HCT116 (cell line): Measurements from ENCODE around the gene ATF7. TPM values are rescaled to one million over a fixed set of nuclear protein-coding genes. Genes with fewer than 3 reads are reported as not detected.

Experiments used
- ATAC-seq: fragments of 200-7000 bp; cut with Tn5 transposase; 2 replicates; pipeline ENCODE4 v1.9.1; 2020; ENCODE audit warnings: mild to moderate bottlenecking, moderate library complexity
- BruUV-seq: library from RNA; stranded (reverse); fragments of 400-500 nt; replicated peaks from 2 replicates; lab custom pipeline; 2021; lab: Mats Ljungman, UMichigan
- CTCF ChIA-PET: fragments of 300-600 bp; sonication (Branson Sonifier 250); formaldehyde crosslinking; loops from one replicate; lab custom pipeline; 2021; ENCODE audit warnings: antibody characterized with exemption; lab: Charles Lee
- POLR2A ChIA-PET: fragments of 300-600, 350-600 bp; sonication (Branson Sonifier 250); formaldehyde crosslinking; loops from one replicate; lab custom pipeline; 2021; ENCODE audit warnings: antibody characterized with exemption; lab: Charles Lee
- RAD21 ChIA-PET, 2 experiments: fragments of 300-600 bp; sonication (Branson Sonifier 250); formaldehyde crosslinking; loops; one replicate each; lab custom pipeline; 2023; ENCODE audit warnings: low total read pairs in 2 of 2; ENCODE audit not compliant: uncharacterized antibody in 2 of 2, unreplicated experiment in 2 of 2, low non-redundant PET in 1 of 2; lab: Charles Lee
- DNase-seq: peaks from one replicate; pipeline ENCODE4 v3.0.0-alpha.2; 2010; ENCODE audit warnings: low read depth, low spot score
- H2AFZ ChIP-seq: fragments of 200-600 bp; shearing (Covaris generic), sonication (generic); 2 replicates; pipeline ENCODE4 v1.6.1; 2017; ENCODE audit warnings: low read depth, mixed run types, mixed read lengths, antibody characterized with exemption, low read length; ENCODE audit not compliant: poor library complexity, severe bottlenecking
- H3K27ac ChIP-seq: 2 replicates; pipeline ENCODE4 v1.5.1; 2012; ENCODE audit warnings: low read depth, low read length
- H3K27me3 ChIP-seq: fragments of 200-600 bp; sonication (generic); 2 replicates; pipeline ENCODE4 v1.6.1; 2016; ENCODE audit warnings: mixed run types, low read length, mixed read lengths; ENCODE audit not compliant: insufficient read depth
- H3K36me3 ChIP-seq, 2 experiments: fragments of 200-500 bp in 1 of 2; fragments of 200-600 bp in 1 of 2; sonication (Bioruptor generic) in 1 of 2; sonication (generic) in 1 of 2; 2 replicates each; pipeline versions ENCODE4 v1.5.1 to v1.6.1; 2014 to 2016; ENCODE audit warnings: low read length in 2 of 2, inconsistent platforms in 1 of 2, mixed read lengths in 1 of 2, mixed run types in 1 of 2; ENCODE audit not compliant: insufficient read depth in 2 of 2, control insufficient read depth in 1 of 2
- H3K4me1 ChIP-seq, 2 experiments: fragments of 200-600 bp in 1 of 2; sonication (generic) in 1 of 2; 2 replicates each; pipeline versions ENCODE4 v1.5.1 to v1.6.1; 2012 to 2017; ENCODE audit warnings: low read length in 2 of 2, inconsistent platforms in 1 of 2, mild to moderate bottlenecking in 1 of 2, mixed read lengths in 1 of 2, mixed run types in 1 of 2, moderate library complexity in 1 of 2; ENCODE audit not compliant: insufficient read depth in 2 of 2, control insufficient read depth in 1 of 2
- H3K4me2 ChIP-seq: fragments of 200-600 bp; sonication (generic); 2 replicates; pipeline ENCODE4 v1.6.1; 2017; ENCODE audit warnings: mixed run types, low read length, mixed read lengths
- H3K4me3 ChIP-seq, 2 experiments: fragments of 200-600 bp in 1 of 2; sonication (generic) in 1 of 2; replicated peaks in 1 of 2; 2 replicates each; pipeline ENCODE4 v1.5.1; 2011 to 2016; ENCODE audit warnings: low read length in 2 of 2, control low read depth in 1 of 2, low read depth in 1 of 2, mild to moderate bottlenecking in 1 of 2, mixed read lengths in 1 of 2, mixed run types in 1 of 2
- H3K79me2 ChIP-seq: fragments of 200-600 bp; sonication (generic); 2 replicates; pipeline ENCODE4 v1.6.1; 2017; ENCODE audit warnings: mild to moderate bottlenecking, mixed run types, low read length, moderate library complexity, mixed read lengths; ENCODE audit not compliant: insufficient read depth
- H3K9ac ChIP-seq: fragments of 200-600 bp; sonication (generic); 2 replicates; pipeline ENCODE4 v1.6.1; 2016; ENCODE audit warnings: low read length, mixed read lengths
- H3K9me2 ChIP-seq: fragments of 200-600 bp; sonication (generic), shearing (Covaris generic); 2 replicates; pipeline ENCODE4 v1.6.1; 2017; ENCODE audit warnings: mixed run types, mild to moderate bottlenecking, moderate library complexity; ENCODE audit not compliant: insufficient read depth
- H3K9me3 ChIP-seq, 2 experiments: fragments of 200-500 bp in 1 of 2; fragments of 200-600 bp in 1 of 2; sonication (Bioruptor generic) in 1 of 2; sonication (generic) in 1 of 2; 2 replicates each; pipeline ENCODE4 v1.6.1; 2014 to 2017; ENCODE audit warnings: low read length in 2 of 2, mixed read lengths in 2 of 2, inconsistent platforms in 1 of 2, low read depth in 1 of 2, mild to moderate bottlenecking in 1 of 2, mixed run types in 1 of 2, moderate library complexity in 1 of 2; ENCODE audit not compliant: control insufficient read depth in 1 of 2, insufficient read depth in 1 of 2
- H4K20me1 ChIP-seq: fragments of 200-600 bp; sonication (generic), shearing (Covaris generic); 2 replicates; pipeline ENCODE4 v1.6.1; 2017; ENCODE audit warnings: mixed run types, mild to moderate bottlenecking, moderate library complexity; ENCODE audit not compliant: insufficient read depth
- CBX3 ChIP-seq: IDR thresholded peaks from 2 replicates; pipeline ENCODE4 v1.6.1; 2012; ENCODE audit warnings: low read depth
- EGR1 ChIP-seq: IDR thresholded peaks from 2 replicates; pipeline ENCODE4 v1.6.1; 2012; ENCODE audit warnings: low read depth
- EZH2phosphoT487 ChIP-seq: fragments of 200-600 bp; IDR thresholded peaks from 2 replicates; pipeline ENCODE4 v1.6.1; 2018; ENCODE audit warnings: antibody characterized with exemption, borderline replicate concordance
- FOSL1 ChIP-seq: IDR thresholded peaks from 2 replicates; pipeline ENCODE4 v1.6.1; 2012; ENCODE audit warnings: low read depth
- SIN3A ChIP-seq: IDR thresholded peaks from 2 replicates; pipeline ENCODE4 v1.6.1; 2012; ENCODE audit warnings: low read depth
- SP1 ChIP-seq: IDR thresholded peaks from 2 replicates; pipeline ENCODE4 v1.6.1; 2012; ENCODE audit warnings: low read depth
- SRF ChIP-seq: IDR thresholded peaks from 2 replicates; pipeline ENCODE4 v1.6.1; 2012; ENCODE audit warnings: low read depth
- TCF7L2 ChIP-seq: IDR thresholded peaks from 2 replicates; pipeline ENCODE4 v1.7.0; 2011; ENCODE audit warnings: borderline replicate concordance, inconsistent platforms; ENCODE audit not compliant: insufficient read depth, insufficient read length; ENCODE audit errors: extremely low read depth
- ZFX ChIP-seq: fragments of 450-650 bp; IDR thresholded peaks from 2 replicates; pipeline ENCODE4 v1.6.1; 2017
- intact Hi-C: fragments of 100-400 bp; cut with micrococcal nuclease; formaldehyde crosslinking; loops from 2 replicates; pipeline ENCODE4 v1.10.0; 2022
- total RNA-seq: library from RNA; stranded (reverse); gene quantifications from one replicate; pipeline ENCODE4 v1.2.1, GENCODE V29; 2021; ENCODE audit not compliant: unreplicated experiment
- TF ChIP-seq, protein P1 (sequence below), 3 experiments: fragments of 200-600 bp in 1 of 3; sonication (generic) in 1 of 3; IDR thresholded peaks in 2 of 3; conservative IDR thresholded peaks in 1 of 3; 2 replicates each; pipeline ENCODE4 v1.5.1; 2012 to 2017; ENCODE audit warnings: low read depth in 2 of 3, low read length in 2 of 3, antibody characterized with exemption in 1 of 3, borderline replicate concordance in 1 of 3, control low read depth in 1 of 3, mild to moderate bottlenecking in 1 of 3, mixed read lengths in 1 of 3, mixed run types in 1 of 3, moderate library complexity in 1 of 3; ENCODE audit not compliant: insufficient read depth in 1 of 3

The ATF7 gene
- total RNA-seq, 1 experiment from 2014 or later, result 24.0 TPM

DNA sequence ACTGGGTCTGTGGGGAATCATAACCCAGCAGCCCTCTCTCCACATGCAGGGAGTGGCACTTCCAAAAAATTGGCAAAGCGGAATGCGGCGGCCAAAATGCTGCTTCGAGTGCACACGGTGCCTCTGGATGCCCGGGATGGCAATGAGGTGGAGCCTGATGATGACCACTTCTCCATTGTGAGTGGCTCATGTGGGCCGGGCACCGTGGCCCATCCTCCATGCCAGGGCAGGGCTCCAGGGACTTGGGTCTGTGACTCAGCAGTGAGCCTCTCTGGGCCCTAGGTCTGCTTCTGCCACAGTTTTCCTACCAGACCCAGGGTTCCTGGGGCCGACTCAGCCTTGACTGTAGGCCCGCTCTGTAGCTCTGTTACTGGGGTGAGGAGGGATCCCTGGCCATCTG, 121.1 kb downstream of the ATF7 start:
- no peak for TF ChIP-seq FOSL1
- TF ChIP-seq EZH2phosphoT487, result no peak
- TF ChIP-seq SIN3A, result no peak
- no peak for TF ChIP-seq EGR1
- TF ChIP-seq SP1, result no peak
- TF ChIP-seq ZFX, result no peak
- intact Hi-C loops, result no loop called here
- no peaks in the 10 kb centered on the region for H3K27me3 ChIP-seq
- DNase-seq (no peak), ATAC-seq (no peak)
- H3K36me3 ChIP-seq, result peaks cover under 1 to 9% of the 10 kb centered on the region in 2 experiments; a peak in 3 of 4 replicates
- no peak overlapping the region for H3K4me2 ChIP-seq
- no TSS peak for BruUV-seq
- no peaks in the 10 kb centered on the region for H3K9me2 ChIP-seq
- H3K9ac ChIP-seq, result no peak overlapping the region
- no peak overlapping the region for H3K4me3 ChIP-seq
- CTCF ChIA-PET, result no interaction called here
- no peaks in the 10 kb centered on the region for H4K20me1 ChIP-seq
- H3K79me2 ChIP-seq, result peaks cover 16% of the 10 kb centered on the region
- POLR2A ChIA-PET, result no interaction called here
- H3K9me3 ChIP-seq, result no peaks in the 10 kb centered on the region
- peaks cover 5 to 22% of the 10 kb centered on the region in 2 experiments for H3K4me1 ChIP-seq
- RAD21 ChIA-PET, result no interaction called here
- no peak overlapping the region for H3K27ac ChIP-seq
- H2AFZ ChIP-seq, result no peak overlapping the region

DNA sequence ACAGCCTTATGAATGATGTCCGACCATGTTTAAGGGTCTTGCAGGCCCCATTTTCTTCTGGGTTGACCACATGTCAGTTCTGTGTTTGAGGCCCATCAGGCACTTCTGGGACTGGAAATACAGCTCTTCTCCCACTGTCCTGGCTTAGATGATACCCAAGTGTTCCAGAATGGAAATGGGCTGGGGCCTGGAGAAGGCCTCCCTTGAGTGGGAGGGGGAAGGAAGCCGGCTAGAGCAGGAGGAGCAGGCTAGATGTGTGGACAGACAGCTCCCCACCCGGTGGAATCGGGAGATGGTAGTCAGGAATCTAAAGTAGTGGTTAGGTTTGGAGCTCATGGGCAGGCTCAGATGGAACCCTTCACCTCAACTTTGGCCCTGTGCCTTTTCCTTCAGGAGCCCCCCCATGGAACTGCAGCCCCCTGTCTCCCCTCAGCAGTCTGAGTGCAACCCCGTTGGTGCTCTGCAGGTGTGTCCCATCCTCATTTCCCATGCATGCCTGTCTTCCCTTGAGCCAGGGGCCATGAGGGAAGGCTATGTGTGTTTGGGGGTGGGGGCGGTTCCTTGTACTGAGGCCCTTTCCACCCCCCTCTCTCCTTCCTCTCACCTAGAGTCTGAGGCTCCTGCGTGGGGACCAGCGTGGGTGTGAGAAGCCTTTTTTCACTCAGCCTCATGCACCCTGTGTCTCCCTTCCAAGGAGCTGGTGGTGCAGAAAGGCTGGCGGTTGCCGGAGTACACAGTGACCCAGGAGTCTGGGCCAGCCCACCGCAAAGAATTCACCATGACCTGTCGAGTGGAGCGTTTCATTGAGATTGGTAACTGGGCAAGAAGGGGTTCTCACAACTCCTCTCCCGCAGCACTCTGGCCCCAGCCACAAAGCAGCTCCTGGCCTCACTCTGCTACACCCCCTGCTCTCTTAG, 121.9 kb downstream of the ATF7 start:
- BruUV-seq, result no TSS peak
- ATAC-seq (no peak), DNase-seq (no peak)
- no peaks in the 10 kb centered on the region for H3K27me3 ChIP-seq
- ChIA-PET CTCF (no interaction called here), RAD21 (no interaction called here), POLR2A (no interaction called here)
- H4K20me1 ChIP-seq, result no peaks in the 10 kb centered on the region
- H3K4me2 ChIP-seq, result no peak overlapping the region
- H3K9me3 ChIP-seq, result no peaks in the 10 kb centered on the region
- H3K79me2 ChIP-seq, result peaks cover 16% of the 10 kb centered on the region
- no peak overlapping the region for H3K9ac ChIP-seq
- H3K4me3 ChIP-seq, result no peak overlapping the region
- H3K9me2 ChIP-seq, result no peaks in the 10 kb centered on the region
- H2AFZ ChIP-seq, result no peak overlapping the region
- intact Hi-C loops, result no loop called here
- H3K4me1 ChIP-seq, result peaks cover 5 to 28% of the 10 kb centered on the region in 2 experiments
- TF ChIP-seq, protein P1, sequence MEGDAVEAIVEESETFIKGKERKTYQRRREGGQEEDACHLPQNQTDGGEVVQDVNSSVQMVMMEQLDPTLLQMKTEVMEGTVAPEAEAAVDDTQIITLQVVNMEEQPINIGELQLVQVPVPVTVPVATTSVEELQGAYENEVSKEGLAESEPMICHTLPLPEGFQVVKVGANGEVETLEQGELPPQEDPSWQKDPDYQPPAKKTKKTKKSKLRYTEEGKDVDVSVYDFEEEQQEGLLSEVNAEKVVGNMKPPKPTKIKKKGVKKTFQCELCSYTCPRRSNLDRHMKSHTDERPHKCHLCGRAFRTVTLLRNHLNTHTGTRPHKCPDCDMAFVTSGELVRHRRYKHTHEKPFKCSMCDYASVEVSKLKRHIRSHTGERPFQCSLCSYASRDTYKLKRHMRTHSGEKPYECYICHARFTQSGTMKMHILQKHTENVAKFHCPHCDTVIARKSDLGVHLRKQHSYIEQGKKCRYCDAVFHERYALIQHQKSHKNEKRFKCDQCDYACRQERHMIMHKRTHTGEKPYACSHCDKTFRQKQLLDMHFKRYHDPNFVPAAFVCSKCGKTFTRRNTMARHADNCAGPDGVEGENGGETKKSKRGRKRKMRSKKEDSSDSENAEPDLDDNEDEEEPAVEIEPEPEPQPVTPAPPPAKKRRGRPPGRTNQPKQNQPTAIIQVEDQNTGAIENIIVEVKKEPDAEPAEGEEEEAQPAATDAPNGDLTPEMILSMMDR (IDR thresholded peaks at IDR 0.05 in 2 of 3, conservative IDR thresholded peaks at IDR 0.05 in 1 of 3; ENCODE audit: borderline replicate concordance in 1 of 3, insufficient read depth in 1 of 3, low read depth in 2 of 3, low read length in 2 of 3), result no peak
- TF ChIP-seq CBX3 (no peak), TCF7L2 (no peak), SRF (no peak)
- H3K27ac ChIP-seq, result no peak overlapping the region
- H3K36me3 ChIP-seq, result peaks cover 0 to 9% of the 10 kb centered on the region in 2 experiments; a peak in 3 of 4 replicates
